ENCODE measurements around the gene TRABD2A. TPM values are rescaled to one million over a fixed set of nuclear protein-coding genes. Genes with fewer than 3 reads are reported as not detected.

The TRABD2A gene
- total and polyA plus RNA-seq, 4 donors, result 0.26 to 10.3 (median 0.55) TPM

DNA sequence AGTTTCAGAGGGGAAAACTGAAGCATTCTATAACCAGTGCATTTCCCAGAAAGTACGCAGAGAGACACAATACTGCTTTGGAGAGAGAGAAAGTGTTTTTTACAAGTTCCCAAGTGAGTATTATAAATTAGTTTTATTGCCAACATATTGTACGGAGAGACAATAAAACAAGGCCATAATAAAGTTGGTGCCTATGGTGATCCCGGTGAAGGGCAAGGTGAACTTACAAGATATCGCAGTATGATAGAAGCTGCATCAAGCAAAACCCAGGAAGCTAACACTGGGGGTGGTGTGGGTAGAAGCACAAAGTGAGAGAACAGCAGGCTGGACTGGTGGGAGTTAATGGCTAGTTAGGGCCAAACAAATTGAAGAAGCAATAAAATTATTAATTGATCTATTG lies 32.1 kb upstream of the TRABD2A start:
- Histone ChIP-seq H3K4me1 (ENCODE audit: control insufficient read depth in 4 of 4, insufficient read depth in 4 of 4, low read length in 3 of 4) (no peaks in the 10 kb centered on the region), H3K9ac (ENCODE audit: low read depth in 1 of 2, low read length in 2 of 2) (no peak overlapping the region), H3K27me3 (ENCODE audit: control insufficient read depth in 4 of 4, insufficient read depth in 4 of 4, low read length in 3 of 4) (no peaks in the 10 kb centered on the region), H3K27ac (ENCODE audit: low read depth in 1 of 2, low read length in 2 of 2) (no peak overlapping the region), H3K36me3 (ENCODE audit: control insufficient read depth in 4 of 4, insufficient read depth in 3 of 4, low read depth in 1 of 4, low read length in 3 of 4) (no peaks in the 10 kb centered on the region), H3K4me3 (ENCODE audit: low read depth in 1 of 3, low read length in 3 of 3) (no peak overlapping the region), H3K9me3 (ENCODE audit: control insufficient read depth in 4 of 4, low read length in 3 of 4) (no peaks in the 10 kb centered on the region)
- no peak for DNase-seq (ENCODE audit: low spot score)
- TF ChIP-seq, protein P1, sequence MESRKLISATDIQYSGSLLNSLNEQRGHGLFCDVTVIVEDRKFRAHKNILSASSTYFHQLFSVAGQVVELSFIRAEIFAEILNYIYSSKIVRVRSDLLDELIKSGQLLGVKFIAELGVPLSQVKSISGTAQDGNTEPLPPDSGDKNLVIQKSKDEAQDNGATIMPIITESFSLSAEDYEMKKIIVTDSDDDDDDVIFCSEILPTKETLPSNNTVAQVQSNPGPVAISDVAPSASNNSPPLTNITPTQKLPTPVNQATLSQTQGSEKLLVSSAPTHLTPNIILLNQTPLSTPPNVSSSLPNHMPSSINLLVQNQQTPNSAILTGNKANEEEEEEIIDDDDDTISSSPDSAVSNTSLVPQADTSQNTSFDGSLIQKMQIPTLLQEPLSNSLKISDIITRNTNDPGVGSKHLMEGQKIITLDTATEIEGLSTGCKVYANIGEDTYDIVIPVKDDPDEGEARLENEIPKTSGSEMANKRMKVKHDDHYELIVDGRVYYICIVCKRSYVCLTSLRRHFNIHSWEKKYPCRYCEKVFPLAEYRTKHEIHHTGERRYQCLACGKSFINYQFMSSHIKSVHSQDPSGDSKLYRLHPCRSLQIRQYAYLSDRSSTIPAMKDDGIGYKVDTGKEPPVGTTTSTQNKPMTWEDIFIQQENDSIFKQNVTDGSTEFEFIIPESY (IDR thresholded peaks at IDR 0.05), result no peak
- TF ChIP-seq FOXA1 (IDR thresholded peaks at IDR 0.05), result no peak
- TF ChIP-seq JUND (IDR thresholded peaks at IDR 0.05), result no peak
- TF ChIP-seq EGR1 (IDR thresholded peaks at IDR 0.05; ENCODE audit: low read depth in 2 of 2), result no peak
- TF ChIP-seq, protein P2, sequence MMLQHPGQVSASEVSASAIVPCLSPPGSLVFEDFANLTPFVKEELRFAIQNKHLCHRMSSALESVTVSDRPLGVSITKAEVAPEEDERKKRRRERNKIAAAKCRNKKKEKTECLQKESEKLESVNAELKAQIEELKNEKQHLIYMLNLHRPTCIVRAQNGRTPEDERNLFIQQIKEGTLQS (IDR thresholded peaks at IDR 0.05), result no peak
- TF ChIP-seq, protein P3, sequence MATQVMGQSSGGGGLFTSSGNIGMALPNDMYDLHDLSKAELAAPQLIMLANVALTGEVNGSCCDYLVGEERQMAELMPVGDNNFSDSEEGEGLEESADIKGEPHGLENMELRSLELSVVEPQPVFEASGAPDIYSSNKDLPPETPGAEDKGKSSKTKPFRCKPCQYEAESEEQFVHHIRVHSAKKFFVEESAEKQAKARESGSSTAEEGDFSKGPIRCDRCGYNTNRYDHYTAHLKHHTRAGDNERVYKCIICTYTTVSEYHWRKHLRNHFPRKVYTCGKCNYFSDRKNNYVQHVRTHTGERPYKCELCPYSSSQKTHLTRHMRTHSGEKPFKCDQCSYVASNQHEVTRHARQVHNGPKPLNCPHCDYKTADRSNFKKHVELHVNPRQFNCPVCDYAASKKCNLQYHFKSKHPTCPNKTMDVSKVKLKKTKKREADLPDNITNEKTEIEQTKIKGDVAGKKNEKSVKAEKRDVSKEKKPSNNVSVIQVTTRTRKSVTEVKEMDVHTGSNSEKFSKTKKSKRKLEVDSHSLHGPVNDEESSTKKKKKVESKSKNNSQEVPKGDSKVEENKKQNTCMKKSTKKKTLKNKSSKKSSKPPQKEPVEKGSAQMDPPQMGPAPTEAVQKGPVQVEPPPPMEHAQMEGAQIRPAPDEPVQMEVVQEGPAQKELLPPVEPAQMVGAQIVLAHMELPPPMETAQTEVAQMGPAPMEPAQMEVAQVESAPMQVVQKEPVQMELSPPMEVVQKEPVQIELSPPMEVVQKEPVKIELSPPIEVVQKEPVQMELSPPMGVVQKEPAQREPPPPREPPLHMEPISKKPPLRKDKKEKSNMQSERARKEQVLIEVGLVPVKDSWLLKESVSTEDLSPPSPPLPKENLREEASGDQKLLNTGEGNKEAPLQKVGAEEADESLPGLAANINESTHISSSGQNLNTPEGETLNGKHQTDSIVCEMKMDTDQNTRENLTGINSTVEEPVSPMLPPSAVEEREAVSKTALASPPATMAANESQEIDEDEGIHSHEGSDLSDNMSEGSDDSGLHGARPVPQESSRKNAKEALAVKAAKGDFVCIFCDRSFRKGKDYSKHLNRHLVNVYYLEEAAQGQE (IDR thresholded peaks at IDR 0.05), result no peak
- TF ChIP-seq, protein P4, sequence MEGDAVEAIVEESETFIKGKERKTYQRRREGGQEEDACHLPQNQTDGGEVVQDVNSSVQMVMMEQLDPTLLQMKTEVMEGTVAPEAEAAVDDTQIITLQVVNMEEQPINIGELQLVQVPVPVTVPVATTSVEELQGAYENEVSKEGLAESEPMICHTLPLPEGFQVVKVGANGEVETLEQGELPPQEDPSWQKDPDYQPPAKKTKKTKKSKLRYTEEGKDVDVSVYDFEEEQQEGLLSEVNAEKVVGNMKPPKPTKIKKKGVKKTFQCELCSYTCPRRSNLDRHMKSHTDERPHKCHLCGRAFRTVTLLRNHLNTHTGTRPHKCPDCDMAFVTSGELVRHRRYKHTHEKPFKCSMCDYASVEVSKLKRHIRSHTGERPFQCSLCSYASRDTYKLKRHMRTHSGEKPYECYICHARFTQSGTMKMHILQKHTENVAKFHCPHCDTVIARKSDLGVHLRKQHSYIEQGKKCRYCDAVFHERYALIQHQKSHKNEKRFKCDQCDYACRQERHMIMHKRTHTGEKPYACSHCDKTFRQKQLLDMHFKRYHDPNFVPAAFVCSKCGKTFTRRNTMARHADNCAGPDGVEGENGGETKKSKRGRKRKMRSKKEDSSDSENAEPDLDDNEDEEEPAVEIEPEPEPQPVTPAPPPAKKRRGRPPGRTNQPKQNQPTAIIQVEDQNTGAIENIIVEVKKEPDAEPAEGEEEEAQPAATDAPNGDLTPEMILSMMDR (IDR thresholded peaks at IDR 0.05; ENCODE audit: low read depth, low read length, missing input control), result no peak
- TF ChIP-seq RXRA (IDR thresholded peaks at IDR 0.05), result no peak
- TF ChIP-seq HNF4G (IDR thresholded peaks at IDR 0.05), result no peak
- TF ChIP-seq TAF1 (conservative IDR thresholded peaks at IDR 0.05), result no peak
- no peak for TF ChIP-seq GABPA (IDR thresholded peaks at IDR 0.05 in 1 of 2, conservative IDR thresholded peaks at IDR 0.05 in 1 of 2)
- no peak for TF ChIP-seq SP1 (IDR thresholded peaks at IDR 0.05)
- no peak for TF ChIP-seq HNF4A (conservative IDR thresholded peaks at IDR 0.05)
- TF ChIP-seq RAD21 (IDR thresholded peaks at IDR 0.05), result no peak
- TF ChIP-seq, protein P5, sequence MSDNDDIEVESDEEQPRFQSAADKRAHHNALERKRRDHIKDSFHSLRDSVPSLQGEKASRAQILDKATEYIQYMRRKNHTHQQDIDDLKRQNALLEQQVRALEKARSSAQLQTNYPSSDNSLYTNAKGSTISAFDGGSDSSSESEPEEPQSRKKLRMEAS (IDR thresholded peaks at IDR 0.05), result no peak
- TF ChIP-seq FOXA2 (IDR thresholded peaks at IDR 0.05), result no peak
- 90% methylated on average over 4 of the region's 4 CpGs for WGBS

Measured in liver (tissue), 9 donors.